WTC11 (cell line): ENCODE measurements around the gene GNAO1.

Experiments
- ELF4 ChIP-seq: sonication (generic); formaldehyde crosslinking; IDR thresholded peaks from 2 replicates; pipeline ENCODE4 v1.8.1; 2022; ENCODE audit warnings: low read depth, mild to moderate bottlenecking, moderate library complexity, missing genetic modification reagents
- ESRRA ChIP-seq: sonication (generic); formaldehyde crosslinking; IDR thresholded peaks from 2 replicates; pipeline ENCODE4 v1.8.1; 2022; ENCODE audit warnings: mild to moderate bottlenecking, missing genetic modification reagents, borderline replicate concordance
- TCF7 ChIP-seq: sonication (generic); formaldehyde crosslinking; IDR thresholded peaks from 2 replicates; pipeline ENCODE4 v1.8.0; 2022; ENCODE audit warnings: mild to moderate bottlenecking, low read depth, missing genetic modification reagents, moderate library complexity
- TEAD1 ChIP-seq: sonication (generic); formaldehyde crosslinking; IDR thresholded peaks from 2 replicates; pipeline ENCODE4 v1.8.0; 2022; ENCODE audit warnings: mild to moderate bottlenecking, missing genetic modification reagents
- ZNF423 ChIP-seq: fragments of 250-450 bp; sonication (Bioruptor Pico); IDR thresholded peaks from 2 replicates; pipeline ENCODE4 v2.1.2; 2022; ENCODE audit warnings: mild to moderate bottlenecking, moderate library complexity
- TF ChIP-seq, protein P1 (sequence below): fragments of 200-600 bp; IDR thresholded peaks from 2 replicates; pipeline ENCODE4 v1.8.0; 2022; ENCODE audit warnings: antibody characterized with exemption
- TF ChIP-seq, protein P2 (sequence below): sonication (generic); formaldehyde crosslinking; IDR thresholded peaks from 2 replicates; pipeline ENCODE4 v1.8.0; 2022; ENCODE audit warnings: mild to moderate bottlenecking, missing genetic modification reagents

DNA sequence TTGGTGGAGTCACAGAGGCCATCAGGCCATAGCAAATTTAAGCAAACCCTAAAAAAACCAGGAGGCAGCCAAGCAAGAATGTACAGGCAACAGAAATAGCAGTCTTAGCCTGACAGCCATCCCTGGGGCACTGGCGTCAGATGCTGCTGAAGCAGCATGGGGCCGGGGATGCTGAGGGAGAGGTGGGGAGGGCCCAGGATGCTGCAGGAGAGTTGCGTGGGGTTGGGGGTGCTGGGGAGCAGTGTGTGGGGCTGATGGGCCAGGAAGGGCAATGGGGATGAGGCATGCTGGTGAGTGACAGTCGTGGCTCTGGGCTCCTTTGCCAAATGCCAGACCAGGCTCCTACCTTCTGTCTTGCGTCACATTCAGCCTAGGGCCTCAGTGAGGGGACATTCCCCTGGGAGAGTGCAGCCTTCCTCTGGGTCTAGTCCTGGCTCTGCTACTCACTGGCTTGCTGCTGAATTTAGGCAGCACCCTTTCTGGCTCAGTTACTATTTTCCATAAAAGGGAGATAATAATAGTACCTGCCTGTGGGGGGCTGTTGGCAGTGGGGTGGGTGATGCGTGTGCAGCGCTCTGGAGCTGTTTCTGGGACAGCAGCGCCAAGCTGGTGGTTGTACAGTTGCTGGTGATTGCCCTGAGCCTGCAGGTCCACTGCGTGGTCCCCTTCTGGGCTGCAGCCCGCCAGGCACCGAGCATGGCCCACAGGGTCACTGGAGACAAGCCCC, 146.0 kb downstream of the GNAO1 start:
- no peak for TF ChIP-seq ZNF423 (CRISPR knock-in tag)
- TF ChIP-seq, protein P1, sequence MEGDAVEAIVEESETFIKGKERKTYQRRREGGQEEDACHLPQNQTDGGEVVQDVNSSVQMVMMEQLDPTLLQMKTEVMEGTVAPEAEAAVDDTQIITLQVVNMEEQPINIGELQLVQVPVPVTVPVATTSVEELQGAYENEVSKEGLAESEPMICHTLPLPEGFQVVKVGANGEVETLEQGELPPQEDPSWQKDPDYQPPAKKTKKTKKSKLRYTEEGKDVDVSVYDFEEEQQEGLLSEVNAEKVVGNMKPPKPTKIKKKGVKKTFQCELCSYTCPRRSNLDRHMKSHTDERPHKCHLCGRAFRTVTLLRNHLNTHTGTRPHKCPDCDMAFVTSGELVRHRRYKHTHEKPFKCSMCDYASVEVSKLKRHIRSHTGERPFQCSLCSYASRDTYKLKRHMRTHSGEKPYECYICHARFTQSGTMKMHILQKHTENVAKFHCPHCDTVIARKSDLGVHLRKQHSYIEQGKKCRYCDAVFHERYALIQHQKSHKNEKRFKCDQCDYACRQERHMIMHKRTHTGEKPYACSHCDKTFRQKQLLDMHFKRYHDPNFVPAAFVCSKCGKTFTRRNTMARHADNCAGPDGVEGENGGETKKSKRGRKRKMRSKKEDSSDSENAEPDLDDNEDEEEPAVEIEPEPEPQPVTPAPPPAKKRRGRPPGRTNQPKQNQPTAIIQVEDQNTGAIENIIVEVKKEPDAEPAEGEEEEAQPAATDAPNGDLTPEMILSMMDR: no peak
- TF ChIP-seq ESRRA (CRISPR knock-in tag): no peak
- TF ChIP-seq TCF7 (CRISPR knock-in tag): no peak
- TF ChIP-seq, protein P2, sequence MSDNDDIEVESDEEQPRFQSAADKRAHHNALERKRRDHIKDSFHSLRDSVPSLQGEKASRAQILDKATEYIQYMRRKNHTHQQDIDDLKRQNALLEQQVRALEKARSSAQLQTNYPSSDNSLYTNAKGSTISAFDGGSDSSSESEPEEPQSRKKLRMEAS (CRISPR knock-in tag): no peak
- TF ChIP-seq TEAD1 (CRISPR knock-in tag): no peak
- TF ChIP-seq ELF4: no peak
